ENCODE data around the gene RRP15.

GRCh38 chr1:218362418-218363076 is 77.5 kb downstream of the RRP15 start:
- TF ChIP-seq CTCF (IDR thresholded peaks at IDR 0.05) (no peak), EZH2 (IDR thresholded peaks at IDR 0.05) (no peak), EZH2phosphoT487 (IDR thresholded peaks at IDR 0.05) (no peak)

All from neural progenitor cell (in vitro differentiated cells).